Measurements from ENCODE around the gene PLAGL1. TPM values are rescaled to one million over a fixed set of nuclear protein-coding genes. Genes with fewer than 3 reads are reported as not detected.
"Not testable (repeated sequence)": the region's sequence is repeated elsewhere in the genome, so short reads cannot be mapped to it uniquely, and the experiment has no call there.

Gene PLAGL1
- total and polyA plus RNA-seq, 4 experiments from 2014 or later, result 0.89 to 4.7 (median 2.7) TPM

GRCh38 chr6:144012534-144012933, 4.5 kb upstream of the PLAGL1 start:
- Mint-ChIP-seq H3K36me3 (no peaks in the 10 kb centered on the region), H3K27ac (no peak overlapping the region), H3K4me3 (no peak overlapping the region), H3K9me3 (no peaks in the 10 kb centered on the region), H3K4me1 (peaks cover 0 to 2% (median under 1%) of the 10 kb centered on the region in 4 donors), H3K27me3 (peaks cover 1 to 4% of the 10 kb centered on the region in 2 donors)
- no peaks in the 10 kb centered on the region for H3K27me3 ChIP-seq (ENCODE audit: insufficient read depth, low read length)
- no peak overlapping the region for H3K27ac ChIP-seq (ENCODE audit: low read depth, low read length)
- CTCF ChIA-PET (ENCODE audit: partially characterized antibody), result interaction anchor here (0.9 to 5.7 kb wide), 22 partner anchors 8 to 1540 kb away, joined by 3 to 86 read pairs (median 9); partner anchors contain the start of genes FUCA2 and LTV1
- intact Hi-C loops (cut with micrococcal nuclease), result loop anchor here (5.0 to 10.0 kb wide), 4 partner anchors 52 to 1445 kb away; no protein-coding TSS in a partner anchor
- no peaks in the 10 kb centered on the region for H3K36me3 ChIP-seq (ENCODE audit: insufficient read depth, low read length)
- POLR2A ChIA-PET (ENCODE audit: partially characterized antibody), result interaction anchor here (1.6 kb wide), 1 partner anchor 437 kb away, joined by 5 read pairs; no protein-coding TSS in a partner anchor
- H3K4me3 ChIP-seq (ENCODE audit: low read length in 2 of 2), result no peak overlapping the region
- no peak for DNase-seq
- H3K9me3 ChIP-seq (ENCODE audit: control insufficient read depth in 1 of 2, low read length in 2 of 2), result no peaks in the 10 kb centered on the region
- H3K4me1 ChIP-seq (ENCODE audit: insufficient read depth, low read length), result peaks cover under 1% of the 10 kb centered on the region

- H3K4me1 Mint-ChIP-seq; DNase-seq; POLR2A ChIA-PET (ENCODE audit: partially characterized antibody); H3K36me3 ChIP-seq (ENCODE audit: insufficient read depth, low read length); H3K27ac ChIP-seq (ENCODE audit: low read depth, low read length); H3K9me3 ChIP-seq (ENCODE audit: control insufficient read depth in 1 of 2, low read length in 2 of 2); H3K4me3 ChIP-seq (ENCODE audit: low read length in 2 of 2); H3K27ac Mint-ChIP-seq; H3K9me3 Mint-ChIP-seq; H3K36me3 Mint-ChIP-seq; CTCF ChIA-PET (ENCODE audit: partially characterized antibody); H3K27me3 ChIP-seq (ENCODE audit: insufficient read depth, low read length); H3K4me1 ChIP-seq (ENCODE audit: insufficient read depth, low read length): not testable (repeated sequence)
- H3K27me3 Mint-ChIP-seq, result peaks cover 6 to 15% of the 10 kb centered on the region in 2 donors
- intact Hi-C loops (cut with micrococcal nuclease), result loop anchor here (5.0 to 10.0 kb wide), 4 partner anchors 55 to 1442 kb away; no protein-coding TSS in a partner anchor
- peak overlapping the region in 2 of 8 donors; percentile 17 to 26 for H3K4me3 Mint-ChIP-seq
These were observed 1.6 kb upstream of the PLAGL1 start for GRCh38 chr6:144009628-144010027.

- Histone ChIP-seq H3K27me3 (ENCODE audit: insufficient read depth, low read length) (no peaks in the 10 kb centered on the region), H3K36me3 (ENCODE audit: insufficient read depth, low read length) (no peaks in the 10 kb centered on the region), H3K9me3 (ENCODE audit: control insufficient read depth in 1 of 2, low read length in 2 of 2) (no peaks in the 10 kb centered on the region), H3K4me1 (ENCODE audit: insufficient read depth, low read length) (peaks cover 6% of the 10 kb centered on the region), H3K4me3 (ENCODE audit: low read length in 2 of 2) (no peak overlapping the region), H3K27ac (ENCODE audit: low read depth, low read length) (no peak overlapping the region)
- intact Hi-C loops (cut with micrococcal nuclease), result no loop called here
- Mint-ChIP-seq H3K9me3 (no peaks in the 10 kb centered on the region), H3K4me3 (peak overlapping the region; percentile 26 to 69 (median 56)), H3K4me1 (peaks cover 2 to 10% (median 6%) of the 10 kb centered on the region in 4 donors), H3K27ac (no peak overlapping the region), H3K27me3 (peaks cover 6 to 15% of the 10 kb centered on the region in 2 donors), H3K36me3 (no peaks in the 10 kb centered on the region)
- no peak for DNase-seq
- ChIA-PET CTCF (ENCODE audit: partially characterized antibody) (interaction anchor here (0.8 to 1.5 kb wide), 3 partner anchors 65 to 69 kb away, joined by 3 to 5 read pairs (median 3); no protein-coding TSS in a partner anchor), POLR2A (ENCODE audit: partially characterized antibody) (interaction anchor here (1.4 kb wide), 1 partner anchor 498 kb away, joined by 3 read pairs; the partner anchor contains the start of gene FUCA2)
These were observed 787 bp upstream of the PLAGL1 start for GRCh38 chr6:144008846-144009245.

- H3K9me3 Mint-ChIP-seq, result peaks cover 0 to 4% (median 0%) of the 10 kb centered on the region in 8 donors
- H3K27me3 Mint-ChIP-seq, result peaks cover 6 to 15% of the 10 kb centered on the region in 2 donors
- peak overlapping the region; percentile 48 to 77 (median 65) for H3K4me3 Mint-ChIP-seq
- no peaks in the 10 kb centered on the region for H3K36me3 Mint-ChIP-seq
- Histone ChIP-seq H3K4me3 (ENCODE audit: low read length in 2 of 2) (peak overlapping the region in 1 of 2 donors; percentile 35), H3K9me3 (ENCODE audit: control insufficient read depth in 1 of 2, low read length in 2 of 2) (no peaks in the 10 kb centered on the region), H3K27me3 (ENCODE audit: insufficient read depth, low read length) (no peaks in the 10 kb centered on the region), H3K4me1 (ENCODE audit: insufficient read depth, low read length) (peaks cover 6% of the 10 kb centered on the region), H3K36me3 (ENCODE audit: insufficient read depth, low read length) (no peaks in the 10 kb centered on the region), H3K27ac (ENCODE audit: low read depth, low read length) (no peak overlapping the region)
- no peak overlapping the region for H3K27ac Mint-ChIP-seq
- peak in 1 of 5 donors; percentile 5 for DNase-seq
- peaks cover 0 to 10% (median 5%) of the 10 kb centered on the region in 4 donors for H3K4me1 Mint-ChIP-seq
- POLR2A ChIA-PET (ENCODE audit: partially characterized antibody), result interaction anchor here (1.4 kb wide), 1 partner anchor 497 kb away, joined by 3 read pairs; the partner anchor contains the start of gene FUCA2
- CTCF ChIA-PET (ENCODE audit: partially characterized antibody), result interaction anchor here (1.5 kb wide), 1 partner anchor 66 kb away, joined by 3 read pairs; no protein-coding TSS in a partner anchor
- intact Hi-C loops (cut with micrococcal nuclease), result no loop called here
These were observed 460 bp downstream of the PLAGL1 start for GRCh38 chr6:144007478-144008119.

DNA sequence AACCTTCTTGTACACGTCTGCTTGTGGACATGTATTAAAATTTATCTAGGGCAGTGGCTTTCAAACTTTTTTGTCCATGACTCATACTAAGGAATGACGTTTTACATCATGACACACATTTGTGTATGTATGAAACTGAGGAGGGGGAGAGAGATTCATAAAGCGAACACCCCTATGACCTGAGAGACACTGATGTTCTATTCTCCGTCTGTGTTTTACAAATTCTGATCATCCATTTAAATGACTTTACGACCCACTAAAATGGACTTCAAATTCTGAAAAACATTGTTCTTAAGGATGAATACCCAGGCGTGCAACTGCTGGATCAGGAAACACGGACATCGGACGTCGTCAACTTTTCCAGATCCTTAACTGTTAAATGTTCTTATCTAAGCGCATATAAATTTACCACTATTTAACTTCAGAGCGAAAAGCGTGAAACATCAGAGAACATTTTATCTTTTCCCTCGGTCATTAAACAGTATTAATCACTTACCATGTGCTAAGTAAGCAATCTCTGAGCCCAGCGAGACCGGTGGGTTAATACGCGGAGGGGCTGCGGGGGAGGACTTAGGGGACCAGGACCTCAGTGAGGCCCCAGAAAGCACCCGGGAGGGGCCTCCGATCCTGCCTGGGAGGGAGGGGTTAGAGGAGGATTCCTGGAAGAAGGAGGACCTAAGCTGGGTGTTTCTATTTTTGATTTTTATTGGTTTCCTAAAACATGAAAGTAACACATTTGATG, 1.2 kb downstream of the PLAGL1 start:
- peaks cover 0 to 10% (median 5%) of the 10 kb centered on the region in 4 donors for H3K4me1 Mint-ChIP-seq
- H3K4me3 Mint-ChIP-seq, result peak overlapping the region; percentile 58 to 77 (median 65)
- H3K27ac Mint-ChIP-seq, result no peak overlapping the region
- CTCF ChIA-PET (ENCODE audit: partially characterized antibody), result interaction anchor here (0.9 kb wide), 1 partner anchor 67 kb away, joined by 4 read pairs; no protein-coding TSS in a partner anchor
- H3K27me3 Mint-ChIP-seq, result peaks cover 6 to 15% of the 10 kb centered on the region in 2 donors
- no peak for DNase-seq
- POLR2A ChIA-PET (ENCODE audit: partially characterized antibody), result no interaction called here
- peaks cover 0 to 5% (median under 1%) of the 10 kb centered on the region in 8 donors for H3K9me3 Mint-ChIP-seq
- Histone ChIP-seq H3K27me3 (ENCODE audit: insufficient read depth, low read length) (no peaks in the 10 kb centered on the region), H3K27ac (ENCODE audit: low read depth, low read length) (no peak overlapping the region), H3K4me1 (ENCODE audit: insufficient read depth, low read length) (peaks cover 6% of the 10 kb centered on the region), H3K9me3 (ENCODE audit: control insufficient read depth in 1 of 2, low read length in 2 of 2) (no peaks in the 10 kb centered on the region), H3K36me3 (ENCODE audit: insufficient read depth, low read length) (no peaks in the 10 kb centered on the region), H3K4me3 (ENCODE audit: low read length in 2 of 2) (no peak overlapping the region)
- intact Hi-C loops (cut with micrococcal nuclease), result no loop called here
- H3K36me3 Mint-ChIP-seq, result no peaks in the 10 kb centered on the region

DNA sequence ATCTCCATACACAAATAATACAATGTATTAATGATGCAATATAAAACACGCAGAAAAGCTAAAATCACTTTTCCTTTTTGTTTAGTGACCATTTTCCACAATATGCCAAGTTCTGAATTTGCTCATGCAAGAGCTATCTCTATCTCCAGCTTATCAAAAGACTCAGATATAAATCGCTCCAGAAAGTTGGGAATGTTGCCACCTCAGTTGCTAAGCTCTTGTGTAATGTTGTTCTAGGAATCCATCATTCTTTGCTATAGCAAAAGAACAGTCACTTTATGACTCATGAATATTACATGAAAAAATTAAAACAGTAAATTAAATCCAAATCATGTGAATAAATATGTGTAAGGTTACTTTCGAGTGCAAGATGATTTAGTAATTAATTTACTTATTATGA, 8.7 kb downstream of the PLAGL1 start:
- no peaks in the 10 kb centered on the region for H3K9me3 ChIP-seq (ENCODE audit: control insufficient read depth in 1 of 2, low read length in 2 of 2)
- H3K4me1 ChIP-seq (ENCODE audit: insufficient read depth, low read length), result no peaks in the 10 kb centered on the region
- H3K4me3 ChIP-seq (ENCODE audit: low read length in 2 of 2), result no peak overlapping the region
- H3K36me3 ChIP-seq (ENCODE audit: insufficient read depth, low read length), result no peaks in the 10 kb centered on the region
- no peaks in the 10 kb centered on the region for H3K36me3 Mint-ChIP-seq
- H3K27me3 ChIP-seq (ENCODE audit: insufficient read depth, low read length), result no peaks in the 10 kb centered on the region
- peaks cover 4% of the 10 kb centered on the region in 2 donors for H3K27me3 Mint-ChIP-seq
- no peak overlapping the region for H3K27ac Mint-ChIP-seq
- H3K9me3 Mint-ChIP-seq, result peaks cover 0 to 9% (median 4%) of the 10 kb centered on the region in 8 donors
- H3K4me1 Mint-ChIP-seq, result no peaks in the 10 kb centered on the region
- no peak overlapping the region for H3K4me3 Mint-ChIP-seq
- intact Hi-C loops (cut with micrococcal nuclease), result loop anchor here (10.0 kb wide), 1 partner anchor 1725 kb away; no protein-coding TSS in a partner anchor
- POLR2A ChIA-PET (ENCODE audit: partially characterized antibody), result no interaction called here
- no peak for DNase-seq
- H3K27ac ChIP-seq (ENCODE audit: low read depth, low read length), result no peak overlapping the region
- CTCF ChIA-PET (ENCODE audit: partially characterized antibody), result interaction anchor here (1.5 kb wide), 1 partner anchor 59 kb away, joined by 6 read pairs; no protein-coding TSS in a partner anchor

DNA sequence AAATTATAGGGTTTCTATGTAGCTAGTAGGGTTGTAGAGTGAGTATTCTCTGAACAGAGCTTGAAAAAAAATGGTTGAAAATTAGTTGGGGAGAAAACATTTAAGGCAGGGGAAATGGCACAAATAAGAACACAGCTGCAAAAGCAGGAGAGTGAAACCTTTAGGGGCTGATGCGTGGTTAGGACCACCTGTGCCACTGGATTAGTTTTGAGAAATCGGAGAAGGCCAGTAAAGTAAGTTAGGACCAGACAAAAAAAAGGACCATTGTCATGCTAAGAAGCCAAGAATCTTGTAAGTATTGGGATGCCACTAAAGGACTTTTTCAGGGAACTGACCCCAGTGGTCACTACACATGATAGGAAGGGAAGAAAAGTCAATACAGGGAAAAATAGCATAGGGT, 9.4 kb downstream of the PLAGL1 start:
- intact Hi-C loops (cut with micrococcal nuclease), result loop anchor here (10.0 kb wide), 1 partner anchor 1726 kb away; no protein-coding TSS in a partner anchor
- no peaks in the 10 kb centered on the region for H3K36me3 ChIP-seq (ENCODE audit: insufficient read depth, low read length)
- H3K27ac ChIP-seq (ENCODE audit: low read depth, low read length), result no peak overlapping the region
- POLR2A ChIA-PET (ENCODE audit: partially characterized antibody), result no interaction called here
- H3K36me3 Mint-ChIP-seq, result no peaks in the 10 kb centered on the region
- H3K4me3 ChIP-seq (ENCODE audit: low read length in 2 of 2), result no peak overlapping the region
- peaks cover 0 to 9% (median 4%) of the 10 kb centered on the region in 8 donors for H3K9me3 Mint-ChIP-seq
- CTCF ChIA-PET (ENCODE audit: partially characterized antibody), result interaction anchor here (1.5 to 1.9 kb wide), 2 partner anchors 14 to 59 kb away, joined by 6 to 13 read pairs; no protein-coding TSS in a partner anchor
- H3K4me1 ChIP-seq (ENCODE audit: insufficient read depth, low read length), result no peaks in the 10 kb centered on the region
- H3K27me3 ChIP-seq (ENCODE audit: insufficient read depth, low read length), result no peaks in the 10 kb centered on the region
- no peak overlapping the region for H3K27ac Mint-ChIP-seq
- no peak for DNase-seq
- H3K4me3 Mint-ChIP-seq, result no peak overlapping the region
- no peaks in the 10 kb centered on the region for H3K9me3 ChIP-seq (ENCODE audit: control insufficient read depth in 1 of 2, low read length in 2 of 2)
- peaks cover 4 to 6% of the 10 kb centered on the region in 2 donors for H3K27me3 Mint-ChIP-seq
- no peaks in the 10 kb centered on the region for H3K4me1 Mint-ChIP-seq

All from CD4-positive, alpha-beta memory T cell (primary cell).